ENCODE data around the gene SLC13A3. TPM values are rescaled to one million over a fixed set of nuclear protein-coding genes. Genes with fewer than 3 reads are reported as not detected.

The SLC13A3 gene
- total RNA-seq, 1 donor from 2014 or later = 7.4 TPM

GRCh38 chr20:46674253-46675083 lies 23.2 kb upstream of the SLC13A3 start:
- Histone ChIP-seq H3K4me3 (no peak overlapping the region), H3F3A (ENCODE audit: low read depth) (peaks cover 5% of the 10 kb centered on the region), H3K4me1 (peaks cover 10% of the 10 kb centered on the region), H3K9me3 (ENCODE audit: low read depth) (no peaks in the 10 kb centered on the region), H3K27ac (no peak overlapping the region), H3K36me3 (no peaks in the 10 kb centered on the region), H3K4me2 (peak overlapping the region; percentile 28), H4K20me1 (ENCODE audit: low read depth) (no peaks in the 10 kb centered on the region), H2AFZ (replicated peaks) (no peak overlapping the region), H3K27me3 (no peaks in the 10 kb centered on the region), H3K79me2 (ENCODE audit: low read depth) (no peaks in the 10 kb centered on the region), H3K9ac (no peak overlapping the region)
- TF ChIP-seq EZH2phosphoT487 (IDR thresholded peaks at IDR 0.05) (no peak), EZH2 (IDR thresholded peaks at IDR 0.05) (no peak)
- TF ChIP-seq, protein P1, sequence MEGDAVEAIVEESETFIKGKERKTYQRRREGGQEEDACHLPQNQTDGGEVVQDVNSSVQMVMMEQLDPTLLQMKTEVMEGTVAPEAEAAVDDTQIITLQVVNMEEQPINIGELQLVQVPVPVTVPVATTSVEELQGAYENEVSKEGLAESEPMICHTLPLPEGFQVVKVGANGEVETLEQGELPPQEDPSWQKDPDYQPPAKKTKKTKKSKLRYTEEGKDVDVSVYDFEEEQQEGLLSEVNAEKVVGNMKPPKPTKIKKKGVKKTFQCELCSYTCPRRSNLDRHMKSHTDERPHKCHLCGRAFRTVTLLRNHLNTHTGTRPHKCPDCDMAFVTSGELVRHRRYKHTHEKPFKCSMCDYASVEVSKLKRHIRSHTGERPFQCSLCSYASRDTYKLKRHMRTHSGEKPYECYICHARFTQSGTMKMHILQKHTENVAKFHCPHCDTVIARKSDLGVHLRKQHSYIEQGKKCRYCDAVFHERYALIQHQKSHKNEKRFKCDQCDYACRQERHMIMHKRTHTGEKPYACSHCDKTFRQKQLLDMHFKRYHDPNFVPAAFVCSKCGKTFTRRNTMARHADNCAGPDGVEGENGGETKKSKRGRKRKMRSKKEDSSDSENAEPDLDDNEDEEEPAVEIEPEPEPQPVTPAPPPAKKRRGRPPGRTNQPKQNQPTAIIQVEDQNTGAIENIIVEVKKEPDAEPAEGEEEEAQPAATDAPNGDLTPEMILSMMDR (IDR thresholded peaks at IDR 0.05) = no peak
- peak; percentile 49 for DNase-seq (ENCODE audit: low spot score)
- Mint-ChIP-seq H3K9me3 (peaks cover 17% of the 10 kb centered on the region), H3K27me3 (ENCODE audit: insufficient read depth, low read depth) (peaks cover 6% of the 10 kb centered on the region), H3K4me1 (peaks cover 24% of the 10 kb centered on the region), H3K4me3 (peak overlapping the region; percentile 5), H3K36me3 (peaks cover 19% of the 10 kb centered on the region), H3K27ac (peak overlapping the region; percentile 97)

DNA sequence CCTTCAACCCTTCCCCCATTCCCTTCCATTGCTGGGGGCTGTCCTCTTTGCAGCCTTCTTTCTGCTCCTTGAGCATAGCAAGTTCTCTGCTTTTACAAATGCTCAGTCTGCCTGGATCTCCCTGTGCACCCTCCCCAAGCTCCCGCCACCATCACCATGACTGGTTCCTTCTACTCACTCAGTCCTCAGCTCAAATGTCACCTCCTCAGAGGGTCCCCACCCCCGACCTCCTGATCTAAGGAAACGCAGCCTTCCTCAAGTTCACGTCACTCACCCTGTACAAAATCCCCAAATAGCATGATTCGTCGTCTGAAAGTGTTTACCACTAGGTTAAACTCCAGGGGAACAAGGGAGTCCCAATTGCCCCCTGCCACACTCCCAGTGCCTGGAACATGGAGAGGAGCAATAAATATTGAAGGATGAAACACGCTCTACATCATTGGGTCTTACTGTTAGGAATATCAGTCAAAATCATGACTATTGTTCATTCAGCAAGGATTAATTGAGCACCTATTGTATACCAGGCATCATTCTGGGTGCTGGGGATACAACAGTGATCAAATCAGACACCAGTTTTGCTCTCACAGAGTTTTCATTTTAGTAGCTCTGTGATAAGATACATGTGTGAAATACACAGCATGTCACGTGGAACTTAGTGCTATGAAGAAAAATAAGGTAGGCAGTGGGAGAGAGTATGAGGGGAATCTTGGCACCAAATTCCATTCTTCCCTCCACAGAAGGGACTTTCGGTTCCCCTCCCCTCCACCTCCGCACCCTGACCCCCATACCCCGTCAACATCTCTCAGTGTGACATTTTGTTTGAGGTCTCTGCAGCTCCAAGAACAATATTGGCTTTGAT lies 22.4 kb upstream of the SLC13A3 start:
- Histone ChIP-seq H3K4me3 (no peak overlapping the region), H3F3A (ENCODE audit: low read depth) (peaks cover 5% of the 10 kb centered on the region), H3K27ac (no peak overlapping the region), H3K4me2 (peak overlapping the region; percentile 28), H3K9ac (no peak overlapping the region), H3K9me3 (ENCODE audit: low read depth) (no peaks in the 10 kb centered on the region), H2AFZ (replicated peaks) (no peak overlapping the region), H3K27me3 (no peaks in the 10 kb centered on the region), H3K36me3 (no peaks in the 10 kb centered on the region), H4K20me1 (ENCODE audit: low read depth) (no peaks in the 10 kb centered on the region), H3K79me2 (ENCODE audit: low read depth) (no peaks in the 10 kb centered on the region), H3K4me1 (peaks cover 10% of the 10 kb centered on the region)
- Mint-ChIP-seq H3K4me3 (no peak overlapping the region), H3K27ac (peak overlapping the region; percentile 97), H3K36me3 (peaks cover 16% of the 10 kb centered on the region), H3K4me1 (peaks cover 24% of the 10 kb centered on the region), H3K9me3 (peaks cover 17% of the 10 kb centered on the region), H3K27me3 (ENCODE audit: insufficient read depth, low read depth) (peaks cover 6% of the 10 kb centered on the region)
- TF ChIP-seq, protein P1 (IDR thresholded peaks at IDR 0.05) = no peak
- no peak for TF ChIP-seq EZH2phosphoT487 (IDR thresholded peaks at IDR 0.05)
- TF ChIP-seq EZH2 (IDR thresholded peaks at IDR 0.05) = no peak
- no peak for DNase-seq (ENCODE audit: low spot score)

- no peaks in the 10 kb centered on the region for H3K9me3 ChIP-seq (ENCODE audit: low read depth)
- H3K36me3 Mint-ChIP-seq = peaks cover 17% of the 10 kb centered on the region
- H2AFZ ChIP-seq (replicated peaks) = no peak overlapping the region
- no peaks in the 10 kb centered on the region for H3K36me3 ChIP-seq
- no peak overlapping the region for H3K27ac ChIP-seq
- no peaks in the 10 kb centered on the region for H4K20me1 ChIP-seq (ENCODE audit: low read depth)
- no peak overlapping the region for H3K9ac ChIP-seq
- no peaks in the 10 kb centered on the region for H3K79me2 ChIP-seq (ENCODE audit: low read depth)
- peaks cover 24% of the 10 kb centered on the region for H3K4me1 Mint-ChIP-seq
- H3F3A ChIP-seq (ENCODE audit: low read depth) = peaks cover 5% of the 10 kb centered on the region
- no peak overlapping the region for H3K4me2 ChIP-seq
- H3K4me3 ChIP-seq = no peak overlapping the region
- H3K27ac Mint-ChIP-seq = peak overlapping the region; percentile 17
- peaks cover 6% of the 10 kb centered on the region for H3K27me3 Mint-ChIP-seq (ENCODE audit: insufficient read depth, low read depth)
- TF ChIP-seq, protein P1 (IDR thresholded peaks at IDR 0.05) = no peak
- TF ChIP-seq EZH2phosphoT487 (IDR thresholded peaks at IDR 0.05) = no peak
- no peak for TF ChIP-seq EZH2 (IDR thresholded peaks at IDR 0.05)
- H3K4me3 Mint-ChIP-seq = no peak overlapping the region
- no peak for DNase-seq (ENCODE audit: low spot score)
- peaks cover 17% of the 10 kb centered on the region for H3K9me3 Mint-ChIP-seq
- H3K4me1 ChIP-seq = peaks cover 10% of the 10 kb centered on the region
- no peaks in the 10 kb centered on the region for H3K27me3 ChIP-seq
Measured at GRCh38 chr20:46672543-46673148, 21.4 kb upstream of the SLC13A3 start.

Data from neural progenitor cell (in vitro differentiated cells).